GM18511 (cell line): ENCODE results near the gene CEP85.
"Not testable (repeated sequence)": the region's sequence is repeated elsewhere in the genome, so short reads cannot be mapped to it uniquely, and the experiment has no call there.

Experiments used
- ATAC-seq: cut with Tn5 transposase; IDR thresholded peaks from one replicate; pipeline ENCODE4 v1.9.1; 2021; ENCODE audit warnings: mild to moderate bottlenecking, moderate library complexity; ENCODE audit not compliant: unreplicated experiment

Gene CEP85

DNA sequence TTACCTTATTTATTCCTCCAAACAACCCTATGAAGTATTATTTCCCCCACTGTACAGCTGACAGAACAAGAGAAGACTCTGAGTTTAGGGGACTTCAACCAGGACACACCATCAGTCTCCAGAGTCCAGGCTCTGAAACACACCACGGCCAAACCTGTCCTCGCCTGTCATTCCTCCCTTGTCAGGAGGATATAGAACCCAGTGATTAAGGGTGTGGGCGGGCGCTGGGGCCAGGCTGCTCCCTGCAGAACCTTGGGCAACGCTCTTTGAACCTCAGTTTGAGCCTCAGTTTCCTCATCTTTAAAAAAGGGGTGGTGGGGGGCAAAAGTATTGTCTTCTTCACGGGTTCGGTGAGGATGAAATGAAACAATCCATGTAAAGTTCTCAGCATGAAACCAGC is 9.4 kb upstream of the CEP85 start:
- no peak for ATAC-seq

DNA sequence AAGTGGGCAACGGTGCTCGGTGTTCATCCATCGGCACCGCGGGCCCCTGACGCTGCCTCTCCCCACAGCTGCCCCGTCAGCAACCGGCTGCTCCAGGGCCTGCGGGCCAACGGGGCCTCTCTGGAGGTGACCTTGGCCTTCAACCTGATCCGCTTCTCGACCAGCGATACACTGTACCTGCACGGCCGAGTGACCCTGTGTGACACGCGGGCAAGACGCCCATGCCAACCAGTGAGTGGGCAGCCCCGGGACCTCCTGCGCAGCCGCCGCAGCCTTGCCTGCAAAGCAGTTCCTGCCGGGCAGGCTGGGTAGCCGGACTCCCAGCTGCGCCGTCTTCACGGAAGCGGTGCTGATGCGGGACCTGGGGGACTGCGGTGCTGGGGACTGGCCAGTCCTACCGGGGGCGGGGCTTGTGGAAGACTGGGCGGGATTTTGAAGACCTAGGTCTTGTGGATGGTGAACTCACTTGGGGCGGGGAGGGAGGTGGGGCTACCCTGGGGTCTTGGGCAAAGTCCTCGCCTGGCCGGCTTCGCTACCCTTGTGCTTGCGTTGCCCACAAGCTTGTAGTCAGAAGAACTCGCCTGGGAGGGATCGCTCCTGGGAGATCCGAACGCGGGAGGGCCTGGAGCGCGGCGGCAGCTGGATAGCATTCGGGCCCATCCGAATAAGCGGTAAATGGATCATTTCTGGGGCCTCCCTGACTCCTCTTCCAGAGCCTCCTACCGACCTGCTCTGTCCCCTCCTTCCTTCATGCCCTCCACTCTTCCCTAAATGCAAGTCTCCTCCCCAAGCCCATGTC is 8.8 kb upstream of the CEP85 start:
- no peak for ATAC-seq

DNA sequence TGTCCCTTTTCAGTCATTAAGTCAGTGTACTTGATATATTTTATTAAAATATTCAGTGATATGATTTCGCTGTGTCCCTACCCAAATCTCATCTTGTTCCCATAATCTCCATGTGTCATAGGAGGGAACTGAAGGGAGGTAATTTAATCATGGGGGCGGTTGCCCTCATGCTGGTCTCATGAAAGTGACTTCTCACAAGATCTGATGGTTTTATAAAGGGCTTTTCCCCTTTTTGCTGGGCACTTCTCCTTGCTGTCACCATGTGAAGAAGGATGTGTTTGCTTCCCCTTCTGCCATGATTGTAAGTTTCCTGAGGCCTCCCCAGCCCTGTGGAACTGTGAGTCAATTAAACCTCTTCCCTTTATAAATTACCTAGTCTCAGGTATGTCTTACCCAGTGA is 3.3 kb upstream of the CEP85 start:
- not testable (repeated sequence) for ATAC-seq

DNA sequence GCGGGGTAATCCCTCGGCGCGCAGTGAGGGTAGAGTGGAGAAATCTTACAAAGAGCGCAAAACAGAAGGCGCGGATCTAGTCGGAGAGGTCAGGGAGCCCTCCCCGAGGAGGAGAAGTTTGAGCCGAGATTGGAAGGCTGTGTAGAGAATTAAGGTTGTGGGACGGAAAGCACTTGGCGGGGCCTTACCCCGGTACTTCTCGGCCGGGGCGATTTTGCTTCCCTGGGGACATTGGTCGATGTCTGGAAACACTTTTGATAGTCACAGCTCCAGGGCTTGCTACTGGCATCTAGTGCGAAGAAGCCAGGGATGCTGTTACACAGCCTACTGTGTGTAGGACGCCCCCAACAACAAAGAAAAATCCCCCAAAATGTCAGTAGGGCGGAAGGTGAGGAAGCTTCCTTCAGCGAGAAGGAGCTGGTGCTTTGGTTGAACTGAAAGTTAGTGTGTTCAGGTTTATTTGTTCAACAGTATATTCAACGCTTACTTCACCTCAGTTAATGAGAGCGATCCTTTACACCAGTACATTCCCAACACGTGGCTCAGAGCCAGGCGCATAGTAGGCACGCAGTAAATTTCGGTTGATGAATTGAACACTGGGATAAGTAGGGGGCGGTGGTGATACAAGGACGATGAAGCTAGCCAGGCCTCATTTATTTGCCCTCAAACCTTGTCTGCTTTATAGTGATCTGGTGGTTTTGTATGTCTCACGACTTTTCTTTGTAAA is 807 bp downstream of the CEP85 start:
- ATAC-seq: no peak

DNA sequence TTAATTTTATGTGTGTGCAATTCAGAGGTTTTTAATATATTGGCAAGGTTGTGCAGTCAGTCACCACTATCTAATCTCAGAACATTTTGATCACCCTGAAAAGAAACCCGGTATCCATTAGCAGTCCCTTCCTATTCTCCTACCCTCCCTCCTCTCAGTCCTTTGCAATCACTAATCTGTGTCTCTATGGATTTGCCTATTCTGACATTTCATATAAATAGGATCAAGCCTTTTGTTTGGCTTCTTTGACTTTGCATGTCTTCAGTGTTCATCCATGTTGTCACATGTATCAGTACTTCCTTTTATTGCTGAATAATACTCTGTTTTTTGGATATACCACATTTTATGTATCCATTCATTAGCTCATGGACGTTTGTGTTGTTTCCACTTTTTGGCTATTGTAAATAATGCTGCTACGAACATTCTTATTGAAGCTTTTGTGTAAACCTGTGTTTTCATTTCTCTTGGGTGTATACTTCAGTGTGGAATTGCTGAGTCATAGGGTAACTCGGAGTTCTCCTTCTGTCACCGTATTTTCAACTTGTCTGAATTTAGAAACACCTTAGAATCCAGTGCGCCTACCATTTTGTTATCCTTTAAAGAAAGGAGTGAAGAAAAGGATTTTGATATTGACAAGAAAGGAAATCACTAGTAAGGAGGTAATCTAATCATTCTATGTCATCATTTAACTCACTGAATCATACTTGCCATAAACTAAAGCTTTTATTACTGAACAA is 3.4 kb downstream of the CEP85 start:
- ATAC-seq: no peak

DNA sequence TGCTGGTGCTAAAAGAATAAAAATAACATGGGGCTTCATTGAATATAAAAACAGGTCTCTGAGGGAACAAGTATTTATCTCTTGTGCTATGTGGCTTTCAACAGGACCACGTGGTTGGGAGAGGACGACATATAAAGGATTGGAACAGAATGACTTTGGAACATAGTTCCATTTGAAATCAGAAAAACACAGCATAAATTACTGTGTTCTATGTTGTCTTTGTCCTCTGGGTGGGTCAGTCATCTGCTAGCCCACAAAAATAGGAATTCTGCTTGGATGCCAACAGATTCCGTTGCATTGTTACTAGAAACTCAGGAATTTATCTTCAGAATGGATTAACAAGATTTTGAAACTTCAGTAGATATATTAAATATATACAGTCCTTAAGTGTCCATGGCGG is 5.9 kb downstream of the CEP85 start:
- ATAC-seq: no peak

DNA sequence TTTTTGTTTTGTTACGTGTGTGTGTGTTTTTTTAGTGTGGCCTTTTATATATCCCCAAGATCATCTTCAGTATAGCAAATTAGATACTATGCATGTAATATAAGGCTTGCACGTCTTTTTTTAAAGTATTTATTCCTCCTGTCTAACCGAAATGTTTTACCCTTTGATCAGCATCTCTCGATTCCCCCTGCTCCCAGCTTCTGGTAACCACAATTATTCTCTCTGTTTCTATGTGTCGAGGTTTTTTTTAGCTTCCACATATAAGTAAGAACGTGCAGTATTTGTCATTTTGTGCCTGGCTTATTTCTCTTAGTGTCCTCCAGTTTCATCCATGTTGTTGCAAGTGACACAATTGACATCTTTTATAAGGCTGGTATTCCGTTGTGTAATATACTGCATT is 18.7 kb downstream of the CEP85 start:
- ATAC-seq: no peak

DNA sequence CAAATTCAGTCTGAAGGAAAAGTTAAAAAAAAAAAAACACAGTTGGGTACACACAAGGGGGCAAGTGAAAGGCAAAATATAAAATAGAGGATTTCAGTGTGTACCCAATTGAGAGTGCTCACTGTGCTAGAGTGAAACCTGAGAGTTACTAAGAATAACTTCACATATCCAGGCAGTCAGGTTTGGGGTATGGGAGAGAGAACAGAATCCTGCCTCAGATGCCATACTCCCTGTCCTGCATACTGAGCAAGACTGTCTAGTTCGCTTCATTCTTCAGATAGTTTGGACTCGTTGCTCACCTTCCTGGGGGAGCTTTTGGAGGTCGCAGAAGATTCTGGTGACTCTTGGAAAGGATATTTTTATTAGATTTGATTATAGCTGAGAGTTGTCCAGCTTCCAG is 20.4 kb downstream of the CEP85 start:
- ATAC-seq: no peak

DNA sequence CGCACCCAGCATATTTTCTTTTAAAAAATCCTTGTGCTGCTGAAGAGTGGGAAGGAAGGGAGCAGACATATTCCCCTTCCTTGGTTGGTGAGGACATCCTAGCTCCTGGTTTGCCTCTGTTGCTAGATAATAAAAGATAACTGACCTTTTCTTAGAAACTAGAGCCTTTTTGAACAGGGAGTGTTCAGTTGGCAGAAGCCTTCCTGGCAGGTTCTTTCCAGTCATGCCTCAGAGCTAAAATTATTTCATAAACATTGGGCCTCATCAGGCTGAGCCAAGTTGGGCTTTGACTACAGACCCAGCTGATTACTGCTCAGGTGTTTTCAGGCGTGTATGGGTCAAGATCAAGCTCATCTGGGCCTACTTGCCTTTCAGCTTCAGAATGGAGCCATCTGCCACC is 23.2 kb downstream of the CEP85 start:
- no peak for ATAC-seq

DNA sequence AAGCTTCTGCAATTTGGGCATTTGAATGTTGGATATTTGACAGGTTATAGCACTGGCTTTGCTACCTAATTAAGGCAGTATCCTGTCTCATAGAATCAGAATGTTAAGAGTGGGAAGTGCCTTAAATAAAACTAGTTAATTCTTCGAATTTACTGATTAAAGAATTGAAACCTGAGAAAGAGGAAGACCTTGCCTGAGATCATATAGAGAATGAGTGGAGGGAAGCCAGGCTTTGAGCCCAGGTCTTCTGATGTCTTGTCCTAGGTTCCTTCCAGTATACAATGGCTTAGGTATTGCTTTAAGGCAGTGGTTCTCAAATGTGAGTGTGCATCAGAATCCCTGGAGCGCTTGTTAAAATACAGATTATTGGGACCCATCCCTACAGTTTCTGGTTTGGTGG is 25.0 kb downstream of the CEP85 start:
- no peak for ATAC-seq

DNA sequence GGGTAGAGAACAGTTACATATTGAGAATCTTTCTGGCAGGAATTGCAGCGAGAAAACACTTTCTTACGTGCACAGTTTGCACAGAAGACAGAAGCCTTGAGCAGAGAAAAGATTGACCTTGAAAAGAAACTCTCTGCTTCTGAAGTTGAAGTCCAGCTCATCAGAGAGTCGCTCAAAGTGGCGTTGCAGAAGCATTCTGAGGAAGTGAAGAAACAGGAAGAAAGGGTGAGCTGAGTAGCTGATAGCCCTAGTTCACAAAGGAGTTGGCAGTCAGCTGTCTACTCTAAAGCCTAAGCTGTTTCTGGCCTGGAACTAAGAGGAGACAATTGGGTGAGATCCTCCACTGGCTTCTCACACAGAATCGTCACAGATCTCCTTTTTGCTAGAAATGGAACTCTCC is 25.6 kb downstream of the CEP85 start:
- no peak for ATAC-seq

DNA sequence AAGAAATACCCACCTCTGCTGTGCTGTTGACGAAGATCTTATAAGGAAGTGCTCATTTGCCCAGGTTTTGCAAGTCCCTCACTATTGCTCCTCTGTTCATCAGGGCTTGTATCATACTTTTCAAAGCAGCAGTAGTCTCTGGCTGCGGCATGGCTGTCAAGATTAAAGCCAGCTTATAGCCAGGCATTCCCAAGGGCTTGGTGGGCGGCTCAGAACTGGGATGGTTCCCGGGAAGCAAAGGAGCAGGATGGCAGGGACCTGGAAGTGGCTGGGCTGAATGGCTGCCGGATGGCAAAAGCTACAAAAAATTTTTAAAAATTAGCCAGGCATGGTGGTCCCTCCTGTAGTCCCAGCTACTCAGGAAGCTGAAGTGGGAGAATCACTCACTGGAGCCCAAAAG is 29.2 kb downstream of the CEP85 start:
- ATAC-seq: no peak

DNA sequence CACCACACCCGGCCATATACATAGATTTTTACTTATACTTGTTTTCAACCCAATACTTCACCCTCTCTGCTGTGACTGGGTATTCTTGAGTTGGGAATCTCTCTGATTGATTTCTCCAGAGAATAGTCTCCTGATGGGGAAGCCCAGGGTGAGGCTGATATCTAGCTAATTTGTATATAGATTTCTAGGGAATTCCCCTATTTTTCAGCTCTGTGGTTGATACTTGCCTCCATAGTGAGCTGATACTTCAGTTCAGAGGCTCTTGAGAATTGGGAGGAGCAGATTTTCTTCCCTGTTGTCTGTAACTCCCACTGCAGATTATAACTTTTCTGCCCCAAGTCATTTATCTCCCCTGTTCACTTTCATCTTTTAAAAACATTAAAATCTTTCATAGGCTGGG is 31.4 kb downstream of the CEP85 start:
- ATAC-seq: no peak

DNA sequence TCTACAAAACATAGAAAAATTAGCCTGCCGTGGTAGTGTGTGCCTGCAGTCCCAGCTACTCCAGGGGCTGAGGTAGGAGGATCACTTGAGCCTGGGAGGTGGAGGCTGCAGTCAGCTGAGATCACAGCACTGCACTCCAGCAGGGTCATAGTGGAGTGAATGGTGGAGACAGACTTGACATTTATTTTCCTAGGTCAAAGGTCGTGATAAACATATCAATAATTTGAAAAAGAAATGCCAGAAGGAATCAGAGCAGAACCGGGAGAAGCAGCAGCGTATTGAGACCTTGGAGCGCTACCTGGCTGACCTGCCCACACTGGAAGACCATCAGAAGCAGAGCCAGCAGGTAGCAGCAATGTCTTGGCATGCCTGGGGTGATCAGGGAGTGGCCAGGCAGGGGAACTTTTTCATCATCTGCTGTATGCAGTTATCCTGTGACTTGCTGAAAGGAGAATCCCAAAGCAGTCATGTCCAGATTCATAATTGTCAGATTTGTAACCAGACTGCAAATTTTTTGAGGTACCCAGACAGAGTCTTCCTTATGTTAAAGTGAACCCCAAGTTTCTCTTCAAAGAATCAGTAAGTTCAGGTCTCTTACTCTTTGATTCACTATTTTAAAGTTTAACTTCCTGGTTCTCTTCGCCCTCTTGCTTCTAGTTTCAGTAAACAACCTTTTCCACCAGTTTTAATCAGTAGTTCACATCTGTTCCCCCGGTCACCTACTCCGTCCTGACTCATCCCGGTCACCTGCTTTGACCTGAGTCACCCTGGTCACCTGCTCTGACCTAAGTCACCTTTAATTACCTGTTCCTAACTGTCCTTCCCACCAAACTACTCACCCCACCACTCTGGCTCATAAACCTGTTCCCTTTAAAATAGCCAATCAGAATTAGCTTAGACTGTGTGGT is 34.5 kb downstream of the CEP85 start:
- no peak for ATAC-seq

DNA sequence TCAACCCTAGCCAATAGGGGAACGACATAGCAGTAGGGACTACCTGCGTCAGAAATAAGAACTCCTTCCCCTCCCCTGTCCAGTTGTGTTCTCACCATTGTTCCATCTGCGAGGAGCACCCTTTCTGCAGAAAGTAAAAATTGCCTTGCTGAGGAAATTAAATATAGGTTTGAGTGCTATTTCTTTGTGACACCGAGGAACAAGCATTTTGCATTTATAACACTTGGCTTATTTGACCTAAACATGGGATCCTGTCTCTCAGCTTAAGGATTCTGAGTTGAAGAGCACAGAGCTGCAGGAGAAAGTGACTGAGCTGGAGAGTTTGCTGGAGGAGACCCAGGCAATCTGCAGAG is 35.2 kb downstream of the CEP85 start:
- ATAC-seq: no peak

DNA sequence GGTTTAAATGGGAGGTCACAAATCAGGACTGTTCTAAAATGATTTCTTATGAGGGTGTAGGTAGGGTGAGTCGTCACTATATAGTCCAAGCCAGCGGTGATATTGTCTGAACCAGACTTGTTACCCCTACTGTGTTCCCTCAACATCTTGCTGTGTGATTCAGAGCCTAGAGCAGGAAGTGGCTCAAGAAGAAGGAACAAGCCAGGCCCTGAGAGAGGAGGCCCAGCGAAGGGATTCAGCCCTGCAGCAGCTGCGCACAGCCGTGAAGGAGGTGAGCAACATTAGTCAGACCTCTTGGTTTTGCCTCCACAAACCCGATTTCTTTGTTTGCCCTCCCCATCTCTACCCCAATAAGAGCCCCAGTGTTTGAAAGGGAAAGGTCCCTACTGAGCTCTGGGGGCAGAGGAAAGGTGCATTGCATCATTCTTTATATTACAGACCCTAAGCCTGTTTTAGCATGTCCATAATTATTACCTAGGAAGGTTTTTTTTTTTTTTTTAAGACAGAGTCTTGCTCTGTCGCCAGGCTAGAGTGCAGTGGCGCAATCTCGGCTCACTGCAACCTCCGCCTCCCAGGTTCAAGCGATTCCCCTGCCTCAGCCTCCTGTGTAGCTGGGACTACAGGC is 40.9 kb downstream of the CEP85 start:
- ATAC-seq: no peak

DNA sequence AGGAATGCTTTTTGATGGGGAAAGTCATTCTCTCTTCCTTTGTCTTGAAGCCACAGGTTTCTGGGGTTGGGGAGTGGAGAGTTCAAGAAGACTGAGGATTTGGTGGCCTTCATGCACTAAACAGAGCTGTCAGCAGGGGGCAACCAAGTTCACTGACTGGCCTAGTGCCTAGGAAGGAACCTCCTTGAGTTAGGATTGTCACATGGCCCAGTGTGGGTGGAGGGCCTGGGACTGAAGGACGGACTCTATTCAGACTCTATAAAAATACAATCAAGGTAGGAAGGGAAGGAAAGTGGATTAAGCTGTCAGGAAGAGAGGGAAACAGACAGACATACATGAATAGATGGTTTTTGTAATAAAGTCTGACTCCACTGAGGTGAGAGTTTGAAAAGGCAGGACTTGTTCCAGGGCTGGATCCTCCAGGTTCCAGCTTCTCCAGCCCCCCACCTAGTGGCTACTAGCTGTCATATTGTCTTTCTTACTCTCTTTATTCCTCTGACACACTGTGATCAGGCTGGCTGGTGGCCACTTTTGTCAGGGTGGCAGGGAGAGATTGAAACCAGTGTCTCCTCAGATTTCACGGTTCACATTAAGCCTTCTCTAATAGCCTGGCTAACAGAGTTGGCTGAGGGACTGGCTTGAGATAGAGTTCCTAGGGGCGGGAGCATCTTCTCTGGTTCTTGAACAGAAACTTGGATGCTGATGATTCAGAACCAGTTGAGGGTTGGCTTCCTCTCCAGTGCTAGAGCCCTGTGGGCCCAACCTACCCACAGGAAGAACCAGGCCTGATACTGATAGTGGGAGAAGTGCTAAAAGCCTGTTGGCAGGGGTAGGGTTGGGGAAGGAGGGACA is 41.8 kb downstream of the CEP85 start:
- ATAC-seq: no peak

DNA sequence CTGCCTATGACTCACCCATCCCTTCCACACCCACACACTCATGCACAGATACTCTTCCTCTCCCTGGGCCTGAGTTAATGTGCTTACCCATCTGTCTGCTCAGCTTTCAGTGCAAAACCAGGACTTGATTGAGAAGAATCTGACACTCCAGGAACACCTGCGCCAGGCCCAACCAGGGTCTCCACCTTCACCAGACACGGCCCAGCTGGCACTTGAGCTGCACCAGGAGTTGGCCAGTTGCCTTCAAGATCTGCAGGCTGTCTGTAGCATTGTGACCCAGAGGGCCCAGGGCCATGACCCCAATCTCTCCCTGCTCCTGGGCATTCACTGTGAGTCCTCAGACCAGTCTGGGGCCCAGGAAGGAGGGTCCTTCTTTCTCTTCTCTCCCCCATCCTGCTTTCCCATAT is 42.4 kb downstream of the CEP85 start:
- no peak for ATAC-seq

DNA sequence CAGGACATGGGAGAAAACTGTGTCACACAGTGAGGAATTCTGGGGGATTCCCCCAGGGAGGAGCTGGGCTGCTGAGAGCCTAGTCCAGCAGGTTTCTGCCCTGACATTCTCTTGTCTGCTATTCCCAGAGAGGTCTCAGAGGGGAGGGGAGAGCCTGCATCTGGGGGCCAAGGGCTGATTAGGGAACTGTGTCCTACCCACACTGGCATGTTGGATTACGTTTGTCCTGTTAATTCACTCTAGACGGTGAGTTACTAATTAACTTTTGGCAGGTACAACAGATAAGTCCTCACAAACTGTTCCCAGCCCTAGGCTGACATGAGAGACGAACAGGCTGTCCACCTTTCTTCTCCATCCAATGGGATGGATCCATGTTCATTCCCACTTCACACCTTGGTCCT is 43.3 kb downstream of the CEP85 start:
- ATAC-seq: no peak

DNA sequence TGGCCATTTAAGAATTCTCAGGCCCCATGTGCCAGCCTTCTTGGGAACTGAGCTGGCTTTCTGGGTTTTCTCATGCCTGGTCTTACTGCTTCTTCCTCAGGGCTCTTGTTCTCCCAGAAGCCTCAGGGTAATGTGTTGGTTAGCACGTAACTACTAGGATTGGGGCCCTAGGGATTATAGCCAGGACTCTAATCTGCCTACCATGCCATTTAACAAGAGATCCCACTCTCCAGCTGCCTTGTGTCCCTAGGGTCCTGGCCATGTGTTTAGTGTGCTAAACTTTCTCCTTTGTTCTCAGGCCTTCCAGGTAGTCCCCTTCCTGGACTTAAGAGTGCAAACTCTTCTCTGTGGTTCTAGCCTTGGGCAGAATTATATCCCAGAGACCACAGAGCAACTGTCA is 43.7 kb downstream of the CEP85 start:
- no peak for ATAC-seq
